ENCODE measurements around the gene UNC13D. TPM values are rescaled to one million over a fixed set of nuclear protein-coding genes. Genes with fewer than 3 reads are reported as not detected.

UNC13D gene
- total and polyA plus RNA-seq, 9 donors, result 2.9 to 9.2 (median 5.1) TPM

GRCh38 chr17:75844530-75845057 lies 390 bp upstream of the UNC13D start:
- Histone ChIP-seq H3K4me3 (ENCODE audit: low read length) (no peak overlapping the region), H3K36me3 (ENCODE audit: control insufficient read depth, insufficient read depth, low read length) (peaks cover 40% of the 10 kb centered on the region), H3K27ac (ENCODE audit: low read length) (peak overlapping the region; percentile 17), H3K27me3 (ENCODE audit: control insufficient read depth, insufficient read depth, low read length) (no peaks in the 10 kb centered on the region), H3K9me3 (replicated peaks; ENCODE audit: control insufficient read depth, low read depth, low read length) (no peaks in the 10 kb centered on the region), H3K4me1 (ENCODE audit: control insufficient read depth, insufficient read depth, low read length) (peaks cover 52% of the 10 kb centered on the region)
- no peak for DNase-seq
- 40% methylated on average over 10 of the region's 14 CpGs for WGBS (ENCODE audit: insufficient coverage)

GRCh38 chr17:75842963-75843576 lies 1.1 kb downstream of the UNC13D start:
- no peak overlapping the region for H3K27ac ChIP-seq (ENCODE audit: low read length)
- no peak for DNase-seq
- no peaks in the 10 kb centered on the region for H3K9me3 ChIP-seq (replicated peaks; ENCODE audit: control insufficient read depth, low read depth, low read length)
- H3K4me3 ChIP-seq (ENCODE audit: low read length), result peak overlapping the region; percentile 15
- WGBS (ENCODE audit: insufficient coverage), result 83% methylated on average over 16 of the region's 22 CpGs
- peaks cover 37% of the 10 kb centered on the region for H3K4me1 ChIP-seq (ENCODE audit: control insufficient read depth, insufficient read depth, low read length)
- H3K27me3 ChIP-seq (ENCODE audit: control insufficient read depth, insufficient read depth, low read length), result no peaks in the 10 kb centered on the region
- peaks cover 27% of the 10 kb centered on the region for H3K36me3 ChIP-seq (ENCODE audit: control insufficient read depth, insufficient read depth, low read length)

DNA sequence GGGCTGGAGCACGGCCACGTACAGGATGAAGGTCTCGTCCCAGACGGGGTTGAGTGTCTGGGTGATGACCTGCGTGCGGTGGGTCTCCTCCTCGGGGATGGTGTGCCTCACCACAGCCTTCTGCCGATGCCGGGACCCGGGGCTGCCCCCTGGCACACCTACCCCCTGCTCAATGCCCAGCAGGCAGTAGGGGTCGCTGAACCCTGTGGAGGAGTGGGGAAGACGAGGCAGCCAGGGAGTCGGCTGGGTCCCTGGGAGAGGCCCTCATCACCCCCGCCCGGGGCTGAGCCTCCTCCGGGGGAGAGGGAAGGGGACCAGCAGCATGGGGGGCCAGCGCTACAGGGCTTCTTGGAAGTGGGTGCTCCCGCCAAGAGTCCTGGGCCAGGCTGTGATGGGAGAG lies 1.8 kb downstream of the UNC13D start:
- WGBS (ENCODE audit: insufficient coverage), result 83% methylated on average over 11 of the region's 18 CpGs
- Histone ChIP-seq H3K4me3 (ENCODE audit: low read length) (no peak overlapping the region), H3K4me1 (ENCODE audit: control insufficient read depth, insufficient read depth, low read length) (peaks cover 34% of the 10 kb centered on the region), H3K36me3 (ENCODE audit: control insufficient read depth, insufficient read depth, low read length) (peaks cover 20% of the 10 kb centered on the region), H3K27me3 (ENCODE audit: control insufficient read depth, insufficient read depth, low read length) (no peaks in the 10 kb centered on the region), H3K27ac (ENCODE audit: low read length) (no peak overlapping the region), H3K9me3 (replicated peaks; ENCODE audit: control insufficient read depth, low read depth, low read length) (no peaks in the 10 kb centered on the region)
- DNase-seq, result no peak

DNA sequence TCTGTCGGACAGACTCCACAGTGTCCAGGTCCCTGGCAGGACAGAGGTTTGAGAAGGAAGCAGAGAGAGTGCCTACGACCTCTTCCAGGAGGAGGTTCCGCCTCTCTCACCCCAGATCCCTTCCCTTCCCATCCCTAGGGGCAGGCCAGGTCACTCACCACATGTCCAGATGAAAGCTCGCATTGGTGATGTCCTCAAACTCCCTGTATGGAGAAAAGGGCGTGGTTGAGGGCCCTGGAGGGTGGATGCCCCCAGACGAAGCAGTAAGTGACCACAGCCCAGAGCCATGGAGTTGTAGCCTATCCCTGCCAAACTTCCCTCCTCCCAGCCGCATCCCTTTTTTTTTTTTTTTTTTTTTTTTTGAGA lies 3.4 kb downstream of the UNC13D start:
- no peaks in the 10 kb centered on the region for H3K9me3 ChIP-seq (replicated peaks; ENCODE audit: control insufficient read depth, low read depth, low read length)
- peaks cover 4% of the 10 kb centered on the region for H3K36me3 ChIP-seq (ENCODE audit: control insufficient read depth, insufficient read depth, low read length)
- no peak overlapping the region for H3K4me3 ChIP-seq (ENCODE audit: low read length)
- no peak overlapping the region for H3K27ac ChIP-seq (ENCODE audit: low read length)
- WGBS (ENCODE audit: insufficient coverage), result no CpG with 5 or more reads among the region's 7 CpGs
- peaks cover 24% of the 10 kb centered on the region for H3K4me1 ChIP-seq (ENCODE audit: control insufficient read depth, insufficient read depth, low read length)
- DNase-seq, result no peak
- H3K27me3 ChIP-seq (ENCODE audit: control insufficient read depth, insufficient read depth, low read length), result no peaks in the 10 kb centered on the region

DNA sequence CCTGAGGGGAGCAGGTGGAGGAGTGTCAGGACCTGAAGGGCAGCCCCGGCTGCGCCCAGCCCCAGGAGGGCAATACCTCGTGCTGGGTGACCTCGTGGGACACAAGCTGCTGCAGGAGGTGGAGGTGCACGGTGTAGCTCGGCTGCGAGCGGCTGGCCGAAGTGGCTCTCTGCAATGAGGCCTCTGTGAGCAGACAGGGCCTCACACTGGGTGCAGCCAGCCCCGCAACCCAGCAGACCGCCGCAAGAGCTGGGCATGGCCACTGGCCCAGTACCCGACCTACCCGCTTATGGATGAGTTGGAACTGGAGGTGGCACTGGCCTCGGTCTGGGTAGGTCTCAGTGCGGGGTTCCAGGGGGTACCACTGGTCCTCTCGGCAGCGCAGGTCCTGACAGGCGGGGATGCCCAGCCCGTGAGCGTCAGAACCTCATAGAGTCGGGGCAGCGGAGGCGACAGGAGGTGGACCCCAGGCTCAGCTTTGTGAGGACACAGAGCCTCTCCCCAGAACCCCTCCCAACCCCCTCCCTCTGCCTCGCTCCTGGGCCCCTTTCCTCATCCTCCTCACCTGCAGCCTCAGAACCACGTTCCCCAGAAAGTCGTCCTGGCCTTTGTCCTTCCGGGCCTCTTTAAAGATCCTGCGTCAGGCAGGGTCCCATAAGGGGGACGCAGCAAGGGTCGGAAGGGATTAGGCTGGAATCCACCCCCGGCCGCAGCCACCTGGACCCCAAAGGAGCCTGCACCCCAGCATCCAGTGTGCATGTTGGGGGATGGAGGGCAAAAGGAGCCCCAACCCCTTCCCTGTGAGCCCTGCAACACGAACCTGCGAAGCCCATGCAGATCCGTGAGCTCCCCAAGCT lies 4.0 kb downstream of the UNC13D start:
- no peak overlapping the region for H3K27ac ChIP-seq (ENCODE audit: low read length)
- no peaks in the 10 kb centered on the region for H3K9me3 ChIP-seq (replicated peaks; ENCODE audit: control insufficient read depth, low read depth, low read length)
- no peaks in the 10 kb centered on the region for H3K36me3 ChIP-seq (ENCODE audit: control insufficient read depth, insufficient read depth, low read length)
- DNase-seq, result no peak
- WGBS (ENCODE audit: insufficient coverage), result 88% methylated on average over 32 of the region's 36 CpGs
- H3K4me3 ChIP-seq (ENCODE audit: low read length), result no peak overlapping the region
- H3K27me3 ChIP-seq (ENCODE audit: control insufficient read depth, insufficient read depth, low read length), result no peaks in the 10 kb centered on the region
- H3K4me1 ChIP-seq (ENCODE audit: control insufficient read depth, insufficient read depth, low read length), result peaks cover 24% of the 10 kb centered on the region

DNA sequence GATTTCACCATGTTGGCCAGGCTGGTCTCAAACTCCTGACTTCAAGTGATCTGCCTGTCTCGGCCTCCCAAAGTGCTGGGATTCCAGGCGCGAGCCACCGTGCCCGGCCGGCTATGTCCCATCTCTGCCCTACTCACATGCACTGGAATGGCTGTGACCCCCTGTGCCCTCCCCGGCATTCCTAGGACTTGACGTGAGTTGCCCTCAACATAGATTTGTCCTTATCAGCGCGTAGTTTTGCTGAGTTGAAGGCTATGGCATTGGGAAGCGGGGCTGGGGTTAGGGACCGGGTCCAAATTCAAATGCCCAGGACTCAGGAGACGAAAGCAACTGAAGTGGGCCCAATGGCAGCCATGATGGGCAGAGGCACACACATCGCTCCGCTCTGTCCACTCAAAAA lies 5.8 kb downstream of the UNC13D start:
- H3K36me3 ChIP-seq (ENCODE audit: control insufficient read depth, insufficient read depth, low read length), result no peaks in the 10 kb centered on the region
- DNase-seq, result no peak
- no peaks in the 10 kb centered on the region for H3K27me3 ChIP-seq (ENCODE audit: control insufficient read depth, insufficient read depth, low read length)
- no peak overlapping the region for H3K4me3 ChIP-seq (ENCODE audit: low read length)
- 90% methylated on average over 14 of the region's 15 CpGs for WGBS (ENCODE audit: insufficient coverage)
- no peaks in the 10 kb centered on the region for H3K9me3 ChIP-seq (replicated peaks; ENCODE audit: control insufficient read depth, low read depth, low read length)
- H3K4me1 ChIP-seq (ENCODE audit: control insufficient read depth, insufficient read depth, low read length), result peaks cover 33% of the 10 kb centered on the region
- no peak overlapping the region for H3K27ac ChIP-seq (ENCODE audit: low read length)

DNA sequence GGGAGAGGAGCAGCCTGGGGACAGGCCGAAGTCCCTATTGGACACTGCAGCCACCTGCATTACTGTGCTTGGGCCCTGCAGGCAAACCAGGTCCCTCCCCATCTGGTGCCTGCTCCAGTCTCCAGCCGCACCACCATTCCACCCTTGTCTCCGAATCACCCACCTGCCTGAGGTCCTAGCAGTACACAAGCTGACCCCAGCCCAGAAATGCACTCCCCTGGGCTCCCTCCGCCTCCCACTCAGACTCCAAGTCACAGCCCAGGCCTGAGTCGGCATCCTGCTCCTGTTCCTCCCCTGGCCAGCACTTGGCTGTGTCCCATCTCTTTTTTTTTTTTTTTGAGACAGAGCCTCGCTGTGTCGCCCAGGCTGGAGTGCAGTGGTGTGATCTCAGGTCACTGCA lies 6.3 kb downstream of the UNC13D start:
- H3K4me3 ChIP-seq (ENCODE audit: low read length), result no peak overlapping the region
- H3K27ac ChIP-seq (ENCODE audit: low read length), result no peak overlapping the region
- H3K36me3 ChIP-seq (ENCODE audit: control insufficient read depth, insufficient read depth, low read length), result no peaks in the 10 kb centered on the region
- peaks cover 38% of the 10 kb centered on the region for H3K4me1 ChIP-seq (ENCODE audit: control insufficient read depth, insufficient read depth, low read length)
- 46% methylated on average over 4 of the region's 7 CpGs for WGBS (ENCODE audit: insufficient coverage)
- H3K9me3 ChIP-seq (replicated peaks; ENCODE audit: control insufficient read depth, low read depth, low read length), result no peaks in the 10 kb centered on the region
- no peak for DNase-seq
- no peaks in the 10 kb centered on the region for H3K27me3 ChIP-seq (ENCODE audit: control insufficient read depth, insufficient read depth, low read length)

- Histone ChIP-seq H3K4me1 (ENCODE audit: control insufficient read depth, insufficient read depth, low read length) (peaks cover 48% of the 10 kb centered on the region), H3K36me3 (ENCODE audit: control insufficient read depth, insufficient read depth, low read length) (no peaks in the 10 kb centered on the region), H3K9me3 (replicated peaks; ENCODE audit: control insufficient read depth, low read depth, low read length) (no peaks in the 10 kb centered on the region), H3K4me3 (ENCODE audit: low read length) (no peak overlapping the region), H3K27me3 (ENCODE audit: control insufficient read depth, insufficient read depth, low read length) (no peaks in the 10 kb centered on the region), H3K27ac (ENCODE audit: low read length) (no peak overlapping the region)
- WGBS (ENCODE audit: insufficient coverage), result 52% methylated on average over 7 of the region's 9 CpGs
- DNase-seq, result no peak
Measured at GRCh38 chr17:75836605-75837004, 7.6 kb downstream of the UNC13D start.

GRCh38 chr17:75835654-75835987 lies 8.6 kb downstream of the UNC13D start:
- H3K9me3 ChIP-seq (replicated peaks; ENCODE audit: control insufficient read depth, low read depth, low read length), result no peaks in the 10 kb centered on the region
- no peak overlapping the region for H3K4me3 ChIP-seq (ENCODE audit: low read length)
- H3K4me1 ChIP-seq (ENCODE audit: control insufficient read depth, insufficient read depth, low read length), result peaks cover 48% of the 10 kb centered on the region
- H3K36me3 ChIP-seq (ENCODE audit: control insufficient read depth, insufficient read depth, low read length), result no peaks in the 10 kb centered on the region
- no peak for DNase-seq
- H3K27ac ChIP-seq (ENCODE audit: low read length), result peak overlapping the region; percentile 83
- WGBS (ENCODE audit: insufficient coverage), result 72% methylated on average over 5 of the region's 9 CpGs
- H3K27me3 ChIP-seq (ENCODE audit: control insufficient read depth, insufficient read depth, low read length), result no peaks in the 10 kb centered on the region

DNA sequence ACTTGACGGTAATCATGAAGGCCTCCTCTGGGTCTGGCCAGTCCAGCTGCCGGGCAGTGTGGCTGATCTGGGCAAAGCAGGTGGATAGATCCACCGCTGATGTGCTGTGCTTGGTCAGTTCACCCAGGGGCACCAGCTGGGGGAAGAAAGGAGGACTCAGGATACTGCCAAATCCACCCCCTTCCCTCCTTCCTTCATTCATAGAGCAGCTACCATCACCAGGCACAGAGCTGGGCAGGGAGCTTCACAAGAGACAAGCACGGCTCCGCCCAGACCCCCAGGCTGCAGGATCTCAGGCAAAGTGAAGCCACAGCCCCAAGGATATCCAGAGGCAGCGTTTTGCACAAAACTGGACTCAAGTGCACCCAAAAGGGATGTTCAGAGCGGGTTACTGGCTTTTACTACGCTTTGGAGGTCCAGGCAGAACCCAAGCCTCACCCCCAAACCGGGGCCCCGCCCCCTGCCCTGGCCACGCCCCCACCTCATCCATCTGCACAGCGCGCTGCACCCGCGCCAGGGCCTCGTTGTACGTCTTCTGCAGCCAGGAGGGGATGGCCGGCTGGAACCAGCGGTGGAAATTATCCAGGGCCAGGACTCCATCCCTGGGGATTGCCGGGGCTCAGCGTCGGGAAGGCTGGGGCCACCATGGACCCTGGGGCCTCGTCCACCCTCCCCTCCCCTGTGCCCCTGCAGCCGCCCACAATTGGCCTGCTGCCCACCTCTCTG lies 9.1 kb downstream of the UNC13D start:
- Histone ChIP-seq H3K9me3 (replicated peaks; ENCODE audit: control insufficient read depth, low read depth, low read length) (no peaks in the 10 kb centered on the region), H3K36me3 (ENCODE audit: control insufficient read depth, insufficient read depth, low read length) (no peaks in the 10 kb centered on the region), H3K4me1 (ENCODE audit: control insufficient read depth, insufficient read depth, low read length) (peaks cover 48% of the 10 kb centered on the region), H3K4me3 (ENCODE audit: low read length) (no peak overlapping the region), H3K27me3 (ENCODE audit: control insufficient read depth, insufficient read depth, low read length) (no peaks in the 10 kb centered on the region), H3K27ac (ENCODE audit: low read length) (peak overlapping the region; percentile 83)
- WGBS (ENCODE audit: insufficient coverage), result 45% methylated on average over 16 of the region's 24 CpGs
- DNase-seq, result peak; percentile 61

All from muscle of leg (tissue), 11 donors.